ENCODE measurements around the gene ATG2A. TPM values are rescaled to one million over a fixed set of nuclear protein-coding genes. Genes with fewer than 3 reads are reported as not detected.

The ATG2A gene
- polyA plus RNA-seq, 3 donors: 2.6 to 24.9 (median 4.0) TPM

DNA sequence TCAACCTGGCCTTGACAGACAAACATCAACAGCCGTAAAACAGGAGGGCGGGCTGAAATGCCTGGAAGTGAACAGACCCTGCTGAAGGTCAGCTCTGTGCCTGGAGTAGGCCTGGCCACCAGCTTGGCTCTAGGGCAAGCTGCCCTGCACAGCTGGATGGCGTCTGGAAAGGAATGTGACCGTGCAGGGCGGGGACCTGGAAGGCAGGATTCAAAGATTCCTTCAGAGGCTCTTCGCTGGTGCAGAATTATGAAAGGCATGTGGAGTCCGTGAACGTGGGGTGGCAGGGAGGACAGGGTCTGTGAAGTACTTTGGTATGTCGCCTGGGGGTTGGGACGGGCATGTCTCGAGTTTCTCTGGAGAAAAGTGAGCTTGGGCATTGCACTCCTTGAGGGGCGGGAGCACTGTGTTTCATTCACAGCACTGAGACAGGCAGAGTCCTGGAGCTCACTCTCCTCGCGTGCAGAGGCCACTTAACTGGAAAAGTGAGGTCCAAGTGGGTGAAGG lies 40.1 kb downstream of the ATG2A start:
- H3K9me3 ChIP-seq (replicated peaks in 1 of 2; ENCODE audit: control insufficient read depth in 1 of 2, insufficient read depth in 1 of 2, low read length in 2 of 2): no peaks in the 10 kb centered on the region
- Mint-ChIP-seq H3K4me3 (peak overlapping the region; percentile 96 to 100), H3K27ac (peak overlapping the region in 6 of 7 donors; percentile 75 to 100 (median 90)), H3K36me3 (peaks cover 44 to 47% of the 10 kb centered on the region in 2 donors), H3K27me3 (ENCODE audit: low read depth in 3 of 3) (peaks cover 0 to 17% (median 8%) of the 10 kb centered on the region in 3 donors), H3K4me1 (peaks cover 77% of the 10 kb centered on the region), H3K9me3 (peaks cover 0 to 5% (median 0%) of the 10 kb centered on the region in 7 donors)
- H3K36me3 ChIP-seq (replicated peaks in 1 of 2; ENCODE audit: control insufficient read depth in 1 of 2, insufficient read depth in 2 of 2, low read length in 2 of 2): peaks cover 16 to 33% of the 10 kb centered on the region in 2 donors
- no peak for TF ChIP-seq CTCF (IDR thresholded peaks at IDR 0.05)
- H3K27ac ChIP-seq (ENCODE audit: low read depth in 1 of 2, low read length in 2 of 2): peak overlapping the region in 1 of 2 donors; percentile 98
- H3K79me2 ChIP-seq (ENCODE audit: insufficient read depth, low read length): peaks cover 62% of the 10 kb centered on the region
- H4K20me1 ChIP-seq (ENCODE audit: insufficient read depth, low read length): peaks cover 65% of the 10 kb centered on the region
- peak overlapping the region; percentile 100 for H3K4me2 ChIP-seq (replicated peaks; ENCODE audit: extremely low read depth, low read length, poor library complexity, severe bottlenecking)
- 91% methylated on average over 10 of the region's 14 CpGs for WGBS (ENCODE audit: insufficient coverage)
- H3K9ac ChIP-seq (ENCODE audit: insufficient read depth, low read length, poor library complexity, severe bottlenecking): peak overlapping the region; percentile 92
- no peaks in the 10 kb centered on the region for H3K27me3 ChIP-seq (ENCODE audit: control insufficient read depth in 2 of 2, insufficient read depth in 2 of 2, low read length in 2 of 2)
- peaks cover 69 to 85% of the 10 kb centered on the region in 2 donors for H3K4me1 ChIP-seq (ENCODE audit: control insufficient read depth in 1 of 2, insufficient read depth in 2 of 2, low read length in 2 of 2)
- H2AFZ ChIP-seq (ENCODE audit: insufficient read depth, low read depth, low read length, poor library complexity, severe bottlenecking): no peak overlapping the region
- H3K4me3 ChIP-seq (replicated peaks in 1 of 3; ENCODE audit: low read depth in 2 of 3, low read length in 3 of 3): peak overlapping the region; percentile 72 to 100 (median 92)
- DNase-seq: no peak
- intact Hi-C loops (cut with micrococcal nuclease): loop anchor here in 1 of 2 donors (2.0 kb wide), 1 partner anchor 14 kb away; no protein-coding TSS in a partner anchor

GRCh38 chr11:64876229-64876750 lies 40.7 kb downstream of the ATG2A start:
- Histone ChIP-seq H3K27me3 (ENCODE audit: control insufficient read depth in 2 of 2, insufficient read depth in 2 of 2, low read length in 2 of 2) (no peaks in the 10 kb centered on the region), H3K9ac (ENCODE audit: insufficient read depth, low read length, poor library complexity, severe bottlenecking) (peak overlapping the region; percentile 92), H4K20me1 (ENCODE audit: insufficient read depth, low read length) (peaks cover 71% of the 10 kb centered on the region), H3K4me1 (ENCODE audit: control insufficient read depth in 1 of 2, insufficient read depth in 2 of 2, low read length in 2 of 2) (peaks cover 75 to 88% of the 10 kb centered on the region in 2 donors), H2AFZ (ENCODE audit: insufficient read depth, low read depth, low read length, poor library complexity, severe bottlenecking) (no peak overlapping the region), H3K36me3 (replicated peaks in 1 of 2; ENCODE audit: control insufficient read depth in 1 of 2, insufficient read depth in 2 of 2, low read length in 2 of 2) (peaks cover 21 to 38% of the 10 kb centered on the region in 2 donors), H3K4me3 (replicated peaks in 1 of 3; ENCODE audit: low read depth in 2 of 3, low read length in 3 of 3) (peak overlapping the region; percentile 72 to 100 (median 92)), H3K79me2 (ENCODE audit: insufficient read depth, low read length) (peaks cover 68% of the 10 kb centered on the region), H3K4me2 (replicated peaks; ENCODE audit: extremely low read depth, low read length, poor library complexity, severe bottlenecking) (peak overlapping the region; percentile 100), H3K27ac (ENCODE audit: low read depth in 1 of 2, low read length in 2 of 2) (peak overlapping the region; percentile 11 to 98), H3K9me3 (replicated peaks in 1 of 2; ENCODE audit: control insufficient read depth in 1 of 2, insufficient read depth in 1 of 2, low read length in 2 of 2) (no peaks in the 10 kb centered on the region)
- WGBS (ENCODE audit: insufficient coverage): 74% methylated on average over 9 of the region's 11 CpGs
- Mint-ChIP-seq H3K4me1 (peaks cover 80% of the 10 kb centered on the region), H3K36me3 (peaks cover 50 to 51% of the 10 kb centered on the region in 2 donors), H3K27me3 (ENCODE audit: low read depth in 3 of 3) (peaks cover 0 to 14% (median 8%) of the 10 kb centered on the region in 3 donors), H3K9me3 (peaks cover 0 to 3% (median 0%) of the 10 kb centered on the region in 7 donors), H3K4me3 (peak overlapping the region; percentile 96 to 100), H3K27ac (peak overlapping the region; percentile 68 to 100 (median 75))
- DNase-seq: no peak
- no peak for TF ChIP-seq CTCF (IDR thresholded peaks at IDR 0.05)
- intact Hi-C loops (cut with micrococcal nuclease): loop anchor here in 1 of 2 donors (2.0 kb wide), 1 partner anchor 13 kb away; no protein-coding TSS in a partner anchor
